Measurements from ENCODE around the gene LRMDA.
"Not testable (repeated sequence)": the region's sequence is repeated elsewhere in the genome, so short reads cannot be mapped to it uniquely, and the experiment has no call there.

LRMDA gene

DNA sequence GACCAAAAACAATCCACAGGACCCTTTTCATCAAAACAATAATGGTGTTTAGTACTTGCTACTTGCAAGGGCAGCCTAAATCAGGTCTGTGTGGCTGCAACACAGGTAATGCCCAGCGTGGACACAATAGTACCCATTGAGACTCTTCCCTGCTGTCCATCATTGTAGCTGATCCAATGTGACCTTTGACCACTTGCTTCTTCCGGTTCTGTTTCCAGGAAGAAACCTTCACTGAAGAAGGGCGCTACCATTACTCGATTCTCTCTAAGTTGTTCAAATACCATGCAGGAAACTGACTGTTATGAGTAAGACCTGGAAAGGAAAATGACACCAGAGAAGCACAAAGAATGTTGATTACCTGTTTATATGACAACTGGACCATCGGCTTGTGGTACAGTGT lies 1128.9 kb downstream of the LRMDA start:
- no peaks in the 10 kb centered on the region for H3K4me1 ChIP-seq (ENCODE audit: control insufficient read depth, insufficient read depth, low read length)
- no peak overlapping the region for H3K4me3 ChIP-seq (ENCODE audit: low read depth, low read length)
- H3K9me3 ChIP-seq (ENCODE audit: control insufficient read depth, insufficient read depth, low read length) = no peaks in the 10 kb centered on the region
- H3K9ac ChIP-seq (ENCODE audit: low read depth, low read length) = no peak overlapping the region
- no peaks in the 10 kb centered on the region for H3K36me3 ChIP-seq (ENCODE audit: control insufficient read depth, insufficient read depth, low read length)
- H3K27me3 ChIP-seq (ENCODE audit: control insufficient read depth, insufficient read depth, low read length) = no peaks in the 10 kb centered on the region
- H3K27ac ChIP-seq (ENCODE audit: low read depth, low read length) = no peak overlapping the region

DNA sequence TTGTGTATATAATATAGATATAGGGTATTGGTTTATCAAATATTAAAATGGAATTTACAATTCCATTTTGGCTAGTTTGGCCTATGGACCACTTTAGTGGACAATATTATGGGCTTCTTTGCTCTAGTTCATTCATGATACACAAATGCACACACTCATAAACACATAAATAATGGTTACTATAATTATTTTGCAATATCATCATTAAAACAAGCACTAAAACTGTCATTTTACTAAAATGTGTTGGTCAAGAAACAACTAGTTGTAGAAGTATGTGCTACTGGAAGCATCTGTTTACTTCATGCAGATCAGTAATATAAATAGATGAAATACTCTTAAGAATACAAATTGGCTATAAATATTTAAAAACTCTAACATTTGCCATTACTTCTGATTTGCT lies 1131.9 kb downstream of the LRMDA start:
- no peaks in the 10 kb centered on the region for H3K27me3 ChIP-seq (ENCODE audit: control insufficient read depth, insufficient read depth, low read length)
- H3K9ac ChIP-seq (ENCODE audit: low read depth, low read length) = no peak overlapping the region
- H3K27ac ChIP-seq (ENCODE audit: low read depth, low read length) = no peak overlapping the region
- no peaks in the 10 kb centered on the region for H3K36me3 ChIP-seq (ENCODE audit: control insufficient read depth, insufficient read depth, low read length)
- no peaks in the 10 kb centered on the region for H3K9me3 ChIP-seq (ENCODE audit: control insufficient read depth, insufficient read depth, low read length)
- H3K4me3 ChIP-seq (ENCODE audit: low read depth, low read length) = no peak overlapping the region
- H3K4me1 ChIP-seq (ENCODE audit: control insufficient read depth, insufficient read depth, low read length) = no peaks in the 10 kb centered on the region

DNA sequence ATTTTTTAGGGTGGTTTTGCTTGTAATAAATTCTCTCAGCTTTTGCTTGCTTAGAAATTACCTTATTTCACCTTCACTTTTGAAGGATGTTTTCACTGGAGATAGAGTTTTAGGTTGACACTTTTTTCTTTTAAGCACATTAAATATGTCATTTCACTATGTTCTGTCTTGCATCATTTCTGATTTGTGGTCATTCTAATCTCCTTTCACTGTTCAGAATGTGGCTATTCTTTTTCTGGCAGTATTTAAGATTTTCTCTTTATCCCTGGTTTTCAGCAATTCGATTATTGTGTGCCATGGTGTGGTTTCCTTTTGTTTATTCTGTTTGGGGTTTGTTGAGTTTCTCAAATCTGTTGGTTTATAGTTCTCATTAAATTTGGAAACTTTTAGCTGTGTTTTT lies 1140.6 kb downstream of the LRMDA start:
- Histone ChIP-seq H3K4me1 (ENCODE audit: control insufficient read depth, insufficient read depth, low read length) (no peaks in the 10 kb centered on the region), H3K36me3 (ENCODE audit: control insufficient read depth, insufficient read depth, low read length) (no peaks in the 10 kb centered on the region), H3K4me3 (ENCODE audit: low read depth, low read length) (no peak overlapping the region), H3K9me3 (ENCODE audit: control insufficient read depth, insufficient read depth, low read length) (no peaks in the 10 kb centered on the region), H3K27me3 (ENCODE audit: control insufficient read depth, insufficient read depth, low read length) (no peaks in the 10 kb centered on the region), H3K27ac (ENCODE audit: low read depth, low read length) (no peak overlapping the region), H3K9ac (ENCODE audit: low read depth, low read length) (no peak overlapping the region)

DNA sequence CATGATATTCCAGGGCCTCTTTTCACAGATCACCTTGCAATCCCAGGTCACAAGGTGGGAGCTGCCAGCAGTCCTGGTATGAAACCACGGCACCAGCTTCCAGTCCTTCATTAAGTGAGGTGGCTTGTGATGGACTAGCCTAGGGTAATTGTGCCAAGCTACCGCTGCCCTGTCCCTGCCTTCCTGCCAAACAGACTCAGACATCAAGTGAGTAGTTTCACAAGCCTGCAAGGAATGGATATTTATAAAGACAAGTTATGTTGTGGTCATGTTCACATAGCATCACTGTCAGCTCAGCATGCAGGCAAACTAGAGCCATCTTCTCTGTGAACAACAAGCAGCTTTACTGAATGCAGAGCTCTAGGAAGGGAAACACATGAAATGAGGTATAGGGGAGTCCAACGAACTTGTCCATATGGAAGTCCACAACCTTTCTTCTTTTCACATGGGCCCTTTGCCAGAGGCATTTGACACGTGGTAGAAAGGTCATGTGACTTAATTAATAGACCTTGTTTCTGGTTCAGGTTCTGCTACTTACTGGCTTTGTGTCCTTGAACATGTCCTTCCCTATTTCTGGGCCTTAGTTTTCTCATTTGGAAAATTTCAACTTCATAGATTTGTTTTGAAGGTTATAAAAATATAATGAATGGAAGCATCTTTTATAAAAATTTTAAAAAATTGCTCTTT lies 1145.0 kb downstream of the LRMDA start:
- Histone ChIP-seq H3K4me3 (ENCODE audit: low read depth, low read length) (no peak overlapping the region), H3K27me3 (ENCODE audit: control insufficient read depth, insufficient read depth, low read length) (no peaks in the 10 kb centered on the region), H3K36me3 (ENCODE audit: control insufficient read depth, insufficient read depth, low read length) (no peaks in the 10 kb centered on the region), H3K9ac (ENCODE audit: low read depth, low read length) (no peak overlapping the region), H3K27ac (ENCODE audit: low read depth, low read length) (no peak overlapping the region), H3K4me1 (ENCODE audit: control insufficient read depth, insufficient read depth, low read length) (no peaks in the 10 kb centered on the region), H3K9me3 (ENCODE audit: control insufficient read depth, insufficient read depth, low read length) (no peaks in the 10 kb centered on the region)

DNA sequence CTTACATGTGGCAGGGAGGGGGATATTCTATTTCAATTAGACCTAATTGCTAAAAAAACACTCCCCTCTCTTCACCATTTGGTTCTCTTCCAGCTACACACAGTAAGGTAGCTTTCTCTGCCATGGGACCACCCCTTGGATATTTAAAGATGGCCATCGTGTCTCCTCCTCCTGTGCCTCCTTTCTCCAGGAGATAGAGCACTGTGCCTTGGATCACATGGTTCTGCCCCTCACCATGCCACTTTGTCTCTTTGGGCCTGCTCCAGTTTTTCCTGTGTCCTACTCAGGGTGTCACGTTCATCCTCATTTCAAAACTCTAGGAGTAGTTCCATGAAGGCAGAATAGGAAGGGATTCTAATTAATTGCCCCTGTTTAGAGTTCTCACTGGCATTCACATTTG lies 1146.0 kb downstream of the LRMDA start:
- Histone ChIP-seq H3K27me3 (ENCODE audit: control insufficient read depth, insufficient read depth, low read length) (no peaks in the 10 kb centered on the region), H3K27ac (ENCODE audit: low read depth, low read length) (no peak overlapping the region), H3K36me3 (ENCODE audit: control insufficient read depth, insufficient read depth, low read length) (no peaks in the 10 kb centered on the region), H3K9me3 (ENCODE audit: control insufficient read depth, insufficient read depth, low read length) (no peaks in the 10 kb centered on the region), H3K4me3 (ENCODE audit: low read depth, low read length) (no peak overlapping the region), H3K9ac (ENCODE audit: low read depth, low read length) (no peak overlapping the region), H3K4me1 (ENCODE audit: control insufficient read depth, insufficient read depth, low read length) (no peaks in the 10 kb centered on the region)

DNA sequence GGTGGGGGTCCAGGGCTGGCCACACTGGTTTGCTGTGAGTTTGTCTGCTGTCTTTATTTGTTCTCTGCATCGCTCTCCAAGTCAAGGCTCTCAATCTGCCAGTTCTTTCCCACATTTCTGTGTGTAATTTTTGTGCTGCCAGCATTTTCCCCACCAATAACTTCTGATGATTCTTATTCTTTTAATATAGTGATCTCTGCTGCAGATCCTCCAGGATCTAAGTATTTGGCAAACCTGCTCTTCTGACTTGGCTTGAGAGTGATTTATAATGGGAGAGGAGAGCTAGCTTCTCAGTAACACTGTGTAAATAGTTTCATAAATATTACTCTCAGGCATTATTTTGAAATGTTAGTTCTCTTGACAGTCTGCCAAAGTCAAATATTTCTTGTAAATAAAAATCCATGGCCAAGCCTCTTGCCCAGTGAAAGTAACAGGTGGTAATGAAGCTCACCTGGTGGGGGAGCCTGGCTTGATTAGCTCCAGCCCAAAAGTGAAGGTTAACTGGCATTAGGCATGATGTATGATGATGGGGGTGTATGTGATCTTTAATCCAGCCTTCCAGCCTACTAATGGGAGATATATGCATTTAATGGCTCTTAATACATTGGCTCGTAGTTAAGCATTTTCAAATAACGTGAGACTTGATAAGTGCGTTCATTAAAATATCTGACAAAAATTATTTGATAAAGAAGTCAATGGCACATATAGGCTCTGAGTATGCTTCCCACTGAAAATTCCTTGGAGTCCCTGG lies 1150.3 kb downstream of the LRMDA start:
- H3K27ac ChIP-seq (ENCODE audit: low read depth, low read length) = no peak overlapping the region
- no peaks in the 10 kb centered on the region for H3K9me3 ChIP-seq (ENCODE audit: control insufficient read depth, insufficient read depth, low read length)

DNA sequence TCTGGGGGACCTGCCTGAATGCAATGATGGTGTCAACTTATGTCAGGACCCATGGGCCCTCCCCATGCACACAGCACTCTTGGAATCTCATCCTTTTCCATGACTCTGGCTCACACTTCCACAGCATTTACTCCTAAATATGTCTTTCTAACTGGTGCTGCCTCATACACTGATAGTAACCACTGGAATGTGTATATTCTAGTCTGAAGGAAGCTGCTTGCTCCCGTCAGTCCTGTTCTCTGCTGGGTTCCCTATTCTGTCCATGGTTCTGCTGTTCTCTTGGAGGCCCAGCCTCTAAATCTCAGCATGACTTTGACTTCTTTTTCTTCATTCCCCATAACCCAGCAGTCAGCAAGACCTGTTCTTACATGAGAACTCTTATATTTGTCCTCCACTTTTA lies 1151.1 kb downstream of the LRMDA start:
- Histone ChIP-seq H3K4me3 (ENCODE audit: low read depth, low read length) (no peak overlapping the region), H3K9ac (ENCODE audit: low read depth, low read length) (no peak overlapping the region), H3K4me1 (ENCODE audit: control insufficient read depth, insufficient read depth, low read length) (peaks cover 8% of the 10 kb centered on the region), H3K36me3 (ENCODE audit: control insufficient read depth, insufficient read depth, low read length) (no peaks in the 10 kb centered on the region), H3K27me3 (ENCODE audit: control insufficient read depth, insufficient read depth, low read length) (no peaks in the 10 kb centered on the region), H3K27ac (ENCODE audit: low read depth, low read length) (no peak overlapping the region), H3K9me3 (ENCODE audit: control insufficient read depth, insufficient read depth, low read length) (no peaks in the 10 kb centered on the region)

More for the DNA sequence above, 1150.3 kb downstream of the LRMDA start:
- H3K4me1 ChIP-seq (ENCODE audit: control insufficient read depth, insufficient read depth, low read length) = peaks cover 8% of the 10 kb centered on the region
- H3K36me3 ChIP-seq (ENCODE audit: control insufficient read depth, insufficient read depth, low read length) = no peaks in the 10 kb centered on the region
- no peaks in the 10 kb centered on the region for H3K27me3 ChIP-seq (ENCODE audit: control insufficient read depth, insufficient read depth, low read length)
- H3K9ac ChIP-seq (ENCODE audit: low read depth, low read length) = no peak overlapping the region
- no peak overlapping the region for H3K4me3 ChIP-seq (ENCODE audit: low read depth, low read length)

DNA sequence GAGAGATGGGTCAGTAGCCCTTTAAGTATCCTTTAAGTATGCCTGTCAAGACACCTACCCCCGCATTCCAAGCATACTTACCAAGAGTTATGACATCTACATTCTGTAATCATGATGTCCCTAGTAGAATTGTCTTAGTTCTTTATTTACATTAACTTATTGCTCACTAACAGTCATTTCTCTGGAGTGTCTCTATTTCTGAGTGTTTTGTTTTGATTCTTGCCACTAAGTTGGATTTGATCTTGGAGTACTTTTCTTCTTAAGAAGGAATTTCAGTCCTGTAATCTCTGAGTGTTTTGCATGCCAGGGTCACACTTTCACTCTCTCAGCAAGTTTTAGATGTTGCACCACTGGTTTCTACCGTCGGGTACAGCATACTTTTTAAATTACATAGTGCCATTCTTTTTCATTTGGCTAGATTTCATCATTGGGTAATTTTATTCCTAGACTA lies 1152.3 kb downstream of the LRMDA start:
- Histone ChIP-seq H3K27me3 (ENCODE audit: control insufficient read depth, insufficient read depth, low read length) (no peaks in the 10 kb centered on the region), H3K4me3 (ENCODE audit: low read depth, low read length) (no peak overlapping the region), H3K36me3 (ENCODE audit: control insufficient read depth, insufficient read depth, low read length) (no peaks in the 10 kb centered on the region), H3K4me1 (ENCODE audit: control insufficient read depth, insufficient read depth, low read length) (peaks cover 8% of the 10 kb centered on the region), H3K27ac (ENCODE audit: low read depth, low read length) (no peak overlapping the region), H3K9ac (ENCODE audit: low read depth, low read length) (no peak overlapping the region), H3K9me3 (ENCODE audit: control insufficient read depth, insufficient read depth, low read length) (no peaks in the 10 kb centered on the region)

DNA sequence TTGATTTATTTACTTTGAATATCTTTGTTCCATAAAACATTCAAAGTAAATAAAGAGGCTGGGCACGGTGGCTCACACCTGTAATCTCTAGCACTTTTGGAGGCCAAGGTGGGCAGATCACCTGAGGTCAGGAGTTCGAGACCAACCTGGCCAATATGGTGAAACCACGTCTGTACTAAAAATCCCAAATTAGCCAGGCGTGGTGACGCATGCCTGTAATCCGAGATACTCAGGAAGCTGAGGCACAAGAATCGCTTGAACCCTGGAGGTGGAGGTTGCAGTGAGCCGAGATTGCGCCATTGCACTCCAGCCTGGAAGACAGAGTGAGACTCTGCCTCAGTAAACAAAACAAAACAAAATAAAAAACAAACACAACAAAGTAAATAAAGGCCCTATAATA lies 1153.0 kb downstream of the LRMDA start:
- H3K9me3 ChIP-seq (ENCODE audit: control insufficient read depth, insufficient read depth, low read length); H3K27ac ChIP-seq (ENCODE audit: low read depth, low read length); H3K4me1 ChIP-seq (ENCODE audit: control insufficient read depth, insufficient read depth, low read length); H3K9ac ChIP-seq (ENCODE audit: low read depth, low read length); H3K4me3 ChIP-seq (ENCODE audit: low read depth, low read length); H3K36me3 ChIP-seq (ENCODE audit: control insufficient read depth, insufficient read depth, low read length); H3K27me3 ChIP-seq (ENCODE audit: control insufficient read depth, insufficient read depth, low read length): not testable (repeated sequence)

Data from HUES48 (cell line).